ENCODE measurements around the gene MPV17. TPM values are rescaled to one million over a fixed set of nuclear protein-coding genes. Genes with fewer than 3 reads are reported as not detected.
A peak's percentile ranks its signal among the peaks of the same experiment; 100 is the strongest.

MPV17 gene
- total and polyA plus RNA-seq, 9 of the 15 experiments (the other 6 are each of a cell fraction or from before 2014, with no cell fraction given): 54.7 to 140 (median 70.2) TPM

DNA sequence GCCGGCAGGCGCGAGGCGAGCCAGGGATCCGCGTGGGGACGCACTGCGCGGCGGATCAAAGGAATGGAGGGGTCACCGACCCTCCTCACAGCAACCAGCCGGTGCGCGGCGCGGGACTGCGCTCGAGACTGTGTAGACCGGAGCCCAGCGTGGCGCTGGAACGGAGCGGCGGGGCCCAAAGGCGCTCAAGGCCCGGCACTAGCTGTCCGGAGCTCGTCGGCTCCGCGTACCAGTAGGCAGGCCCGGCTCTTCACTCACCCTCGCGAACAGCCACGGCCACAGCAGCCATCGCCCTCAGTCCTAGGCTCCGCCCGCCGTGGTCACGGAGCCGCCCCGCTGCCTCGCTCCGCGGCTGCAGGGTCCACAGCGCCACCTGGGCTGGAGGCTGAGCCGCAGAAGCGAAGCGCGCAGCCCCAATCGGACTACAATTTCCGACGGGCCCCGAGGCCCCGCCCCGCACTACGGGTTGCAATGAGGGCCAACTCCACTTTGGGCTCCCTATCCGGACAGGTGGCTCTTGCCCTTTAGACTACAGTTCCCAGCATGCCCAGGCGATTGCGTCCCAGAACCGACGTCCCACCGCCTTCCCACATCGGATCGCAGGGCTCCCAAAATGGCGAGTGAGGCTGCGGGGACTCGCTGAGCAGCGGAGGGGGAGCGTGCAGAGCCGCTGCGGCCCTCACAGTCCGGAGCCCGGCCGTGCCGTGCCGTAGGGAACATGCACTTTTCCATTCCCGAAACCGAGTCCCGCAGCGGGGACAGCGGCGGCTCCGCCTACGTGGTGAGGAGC is 47.3 kb upstream of the MPV17 start, which contains the start of the genes EIF2B4 and SNX17 (continued):
- TF ChIP-seq JUND (IDR thresholded peaks at IDR 0.05; ENCODE audit: borderline replicate concordance, low read depth, low read length) (peak; percentile 83), JUND (tag; IDR thresholded peaks at IDR 0.05; ENCODE audit: borderline replicate concordance, low read depth, low read length) (peak; percentile 69; the same call in 1 of the 3 replicates), KAT2B (IDR thresholded peaks at IDR 0.05; ENCODE audit: low read depth, low read length) (peak; percentile 56), CREM (IDR thresholded peaks at IDR 0.05; ENCODE audit: low read depth) (peak; percentile 96), MAZ (CRISPR knock-in tag; conservative IDR thresholded peaks at IDR 0.05 in 1 of 2, IDR thresholded peaks at IDR 0.05 in 1 of 2) (peak in 1 of 2 experiments; percentile 91), ZNF561 (CRISPR knock-in tag; conservative IDR thresholded peaks at IDR 0.05) (no peak), ZBTB8A (IDR thresholded peaks at IDR 0.05; ENCODE audit: partially characterized antibody) (peak; percentile 88), POLR2AphosphoS2 (IDR thresholded peaks at IDR 0.05; ENCODE audit: low read length) (no peak), ERF (CRISPR knock-in tag; IDR thresholded peaks at IDR 0.05) (0 out of 2 replicates have a peak, but pooled peaks have one; percentile 31), TCF7 (IDR thresholded peaks at IDR 0.05; ENCODE audit: borderline replicate concordance) (peak; percentile 93; the same call in 1 of the 2 replicates), FIP1L1 (IDR thresholded peaks at IDR 0.05; ENCODE audit: low read depth, low read length, poor library complexity, severe bottlenecking) (peak; percentile 46), SREBF1 (IDR thresholded peaks at IDR 0.05; ENCODE audit: borderline replicate concordance, low read depth, low read length) (peak; percentile 77; the same call in 1 of the 2 replicates), RBM34 (IDR thresholded peaks at IDR 0.05; ENCODE audit: borderline replicate concordance, insufficient read depth, low read length) (0 out of 2 replicates have a peak, but pooled peaks have one; percentile 76), HLTF (IDR thresholded peaks at IDR 0.05) (peak; percentile 25; the same call in 1 of the 2 replicates)
- TF ChIP-seq, protein P1, sequence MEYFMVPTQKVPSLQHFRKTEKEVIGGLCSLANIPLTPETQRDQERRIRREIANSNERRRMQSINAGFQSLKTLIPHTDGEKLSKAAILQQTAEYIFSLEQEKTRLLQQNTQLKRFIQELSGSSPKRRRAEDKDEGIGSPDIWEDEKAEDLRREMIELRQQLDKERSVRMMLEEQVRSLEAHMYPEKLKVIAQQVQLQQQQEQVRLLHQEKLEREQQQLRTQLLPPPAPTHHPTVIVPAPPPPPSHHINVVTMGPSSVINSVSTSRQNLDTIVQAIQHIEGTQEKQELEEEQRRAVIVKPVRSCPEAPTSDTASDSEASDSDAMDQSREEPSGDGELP (CRISPR knock-in tag; IDR thresholded peaks at IDR 0.05; ENCODE audit: borderline replicate concordance): peak; percentile 97
- TF ChIP-seq, protein P2, sequence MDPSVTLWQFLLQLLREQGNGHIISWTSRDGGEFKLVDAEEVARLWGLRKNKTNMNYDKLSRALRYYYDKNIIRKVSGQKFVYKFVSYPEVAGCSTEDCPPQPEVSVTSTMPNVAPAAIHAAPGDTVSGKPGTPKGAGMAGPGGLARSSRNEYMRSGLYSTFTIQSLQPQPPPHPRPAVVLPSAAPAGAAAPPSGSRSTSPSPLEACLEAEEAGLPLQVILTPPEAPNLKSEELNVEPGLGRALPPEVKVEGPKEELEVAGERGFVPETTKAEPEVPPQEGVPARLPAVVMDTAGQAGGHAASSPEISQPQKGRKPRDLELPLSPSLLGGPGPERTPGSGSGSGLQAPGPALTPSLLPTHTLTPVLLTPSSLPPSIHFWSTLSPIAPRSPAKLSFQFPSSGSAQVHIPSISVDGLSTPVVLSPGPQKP (CRISPR knock-in tag; IDR thresholded peaks at IDR 0.05): no peak
- TF ChIP-seq, protein P3, sequence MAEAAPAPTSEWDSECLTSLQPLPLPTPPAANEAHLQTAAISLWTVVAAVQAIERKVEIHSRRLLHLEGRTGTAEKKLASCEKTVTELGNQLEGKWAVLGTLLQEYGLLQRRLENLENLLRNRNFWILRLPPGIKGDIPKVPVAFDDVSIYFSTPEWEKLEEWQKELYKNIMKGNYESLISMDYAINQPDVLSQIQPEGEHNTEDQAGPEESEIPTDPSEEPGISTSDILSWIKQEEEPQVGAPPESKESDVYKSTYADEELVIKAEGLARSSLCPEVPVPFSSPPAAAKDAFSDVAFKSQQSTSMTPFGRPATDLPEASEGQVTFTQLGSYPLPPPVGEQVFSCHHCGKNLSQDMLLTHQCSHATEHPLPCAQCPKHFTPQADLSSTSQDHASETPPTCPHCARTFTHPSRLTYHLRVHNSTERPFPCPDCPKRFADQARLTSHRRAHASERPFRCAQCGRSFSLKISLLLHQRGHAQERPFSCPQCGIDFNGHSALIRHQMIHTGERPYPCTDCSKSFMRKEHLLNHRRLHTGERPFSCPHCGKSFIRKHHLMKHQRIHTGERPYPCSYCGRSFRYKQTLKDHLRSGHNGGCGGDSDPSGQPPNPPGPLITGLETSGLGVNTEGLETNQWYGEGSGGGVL (CRISPR knock-in tag; IDR thresholded peaks at IDR 0.05): no peak
- TF ChIP-seq, protein P4, sequence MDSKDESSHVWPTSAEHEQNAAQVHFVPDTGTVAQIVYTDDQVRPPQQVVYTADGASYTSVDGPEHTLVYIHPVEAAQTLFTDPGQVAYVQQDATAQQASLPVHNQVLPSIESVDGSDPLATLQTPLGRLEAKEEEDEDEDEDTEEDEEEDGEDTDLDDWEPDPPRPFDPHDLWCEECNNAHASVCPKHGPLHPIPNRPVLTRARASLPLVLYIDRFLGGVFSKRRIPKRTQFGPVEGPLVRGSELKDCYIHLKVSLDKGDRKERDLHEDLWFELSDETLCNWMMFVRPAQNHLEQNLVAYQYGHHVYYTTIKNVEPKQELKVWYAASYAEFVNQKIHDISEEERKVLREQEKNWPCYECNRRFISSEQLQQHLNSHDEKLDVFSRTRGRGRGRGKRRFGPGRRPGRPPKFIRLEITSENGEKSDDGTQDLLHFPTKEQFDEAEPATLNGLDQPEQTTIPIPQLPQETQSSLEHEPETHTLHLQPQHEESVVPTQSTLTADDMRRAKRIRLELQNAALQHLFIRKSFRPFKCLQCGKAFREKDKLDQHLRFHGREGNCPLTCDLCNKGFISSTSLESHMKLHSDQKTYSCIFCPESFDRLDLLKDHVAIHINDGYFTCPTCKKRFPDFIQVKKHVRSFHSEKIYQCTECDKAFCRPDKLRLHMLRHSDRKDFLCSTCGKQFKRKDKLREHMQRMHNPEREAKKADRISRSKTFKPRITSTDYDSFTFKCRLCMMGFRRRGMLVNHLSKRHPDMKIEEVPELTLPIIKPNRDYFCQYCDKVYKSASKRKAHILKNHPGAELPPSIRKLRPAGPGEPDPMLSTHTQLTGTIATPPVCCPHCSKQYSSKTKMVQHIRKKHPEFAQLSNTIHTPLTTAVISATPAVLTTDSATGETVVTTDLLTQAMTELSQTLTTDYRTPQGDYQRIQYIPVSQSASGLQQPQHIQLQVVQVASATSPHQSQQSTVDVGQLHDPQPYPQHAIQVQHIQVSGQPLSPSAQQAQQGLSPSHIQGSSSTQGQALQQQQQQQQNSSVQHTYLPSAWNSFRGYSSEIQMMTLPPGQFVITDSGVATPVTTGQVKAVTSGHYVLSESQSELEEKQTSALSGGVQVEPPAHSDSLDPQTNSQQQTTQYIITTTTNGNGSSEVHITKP (IDR thresholded peaks at IDR 0.05; ENCODE audit: partially characterized antibody): peak; percentile 52

Data from K562 (cell line).